Activated CD4-positive, alpha-beta memory T cell treated with anti-CD3 and anti-CD28 coated beads, Interleukin-2, amount 10 ng/mL, durations not matched to agents 7 days and 5 days (primary cell): ENCODE data around the gene PUM1. TPM values are rescaled to one million over a fixed set of nuclear protein-coding genes. Genes with fewer than 3 reads are reported as not detected.
"Not testable (repeated sequence)": the region's sequence is repeated elsewhere in the genome, so short reads cannot be mapped to it uniquely, and the experiment has no call there.

Experiments
- CTCF ChIA-PET: fragments of 350-600 bp; sonication (Branson Sonifier 250); formaldehyde crosslinking; loops from one replicate; lab custom pipeline; 2021; ENCODE audit warnings: antibody characterized with exemption, inconsistent platforms; lab: Charles Lee
- POLR2A ChIA-PET: fragments of 350-600 bp; sonication (Branson Sonifier 250); formaldehyde crosslinking; loops from one replicate; lab custom pipeline; 2021; ENCODE audit warnings: antibody characterized with exemption; lab: Charles Lee
- DNase-seq: peaks from one replicate; pipeline ENCODE4 v3.0.0-alpha.2; 2020
- H3K27ac Mint-ChIP-seq: one replicate; pipeline ENCODE4 v1.8.0; 2021; ENCODE audit warnings: mild to moderate bottlenecking, mixed read lengths
- H3K27me3 Mint-ChIP-seq: one replicate; pipeline ENCODE4 v1.8.0; 2021; ENCODE audit warnings: mixed read lengths
- H3K36me3 Mint-ChIP-seq: one replicate; pipeline ENCODE4 v1.8.0; 2021; ENCODE audit warnings: low read depth, mixed read lengths
- H3K4me1 Mint-ChIP-seq: one replicate; pipeline ENCODE4 v1.8.0; 2021; ENCODE audit warnings: mixed read lengths
- H3K4me3 Mint-ChIP-seq: one replicate; pipeline ENCODE4 v1.8.0; 2021; ENCODE audit warnings: mild to moderate bottlenecking, mixed read lengths
- H3K9me3 Mint-ChIP-seq: one replicate; pipeline ENCODE4 v1.8.0; 2021; ENCODE audit warnings: mixed read lengths
- total RNA-seq, 2 experiments: library from RNA; stranded (reverse); gene quantifications; one replicate each; pipeline ENCODE4 v1.2.3, GENCODE V29; 2021

The PUM1 gene
- total RNA-seq, 2 experiments from 2014 or later, result 86.8 to 87.4 TPM

GRCh38 chr1:31062162-31062866 lies 3.2 kb downstream of the PUM1 start:
- H3K27me3 Mint-ChIP-seq, H3K9me3 Mint-ChIP-seq, POLR2A ChIA-PET, DNase-seq: not testable (repeated sequence)
- peaks cover 46% of the 10 kb centered on the region for H3K36me3 Mint-ChIP-seq
- peaks cover 47% of the 10 kb centered on the region for H3K4me1 Mint-ChIP-seq
- H3K27ac Mint-ChIP-seq, result peak overlapping the region; percentile 7
- H3K4me3 Mint-ChIP-seq, result peak overlapping the region; percentile 96
- CTCF ChIA-PET, result interaction anchor here (0.7 kb wide), 1 partner anchor 1880 kb away, joined by 3 read pairs; the partner anchor contains the start of gene SRSF4

GRCh38 chr1:31058012-31058411 lies 7.5 kb downstream of the PUM1 start:
- POLR2A ChIA-PET, result no interaction called here
- Mint-ChIP-seq H3K9me3 (no peaks in the 10 kb centered on the region), H3K4me1 (peaks cover 58% of the 10 kb centered on the region), H3K4me3 (peak overlapping the region; percentile 12), H3K27ac (peak overlapping the region; percentile 55), H3K27me3 (no peaks in the 10 kb centered on the region), H3K36me3 (peaks cover 55% of the 10 kb centered on the region)
- CTCF ChIA-PET, result no interaction called here
- DNase-seq, result no peak

- Mint-ChIP-seq H3K4me1 (peaks cover 47% of the 10 kb centered on the region), H3K27ac (no peak overlapping the region), H3K27me3 (no peaks in the 10 kb centered on the region), H3K4me3 (no peak overlapping the region), H3K9me3 (no peaks in the 10 kb centered on the region), H3K36me3 (peaks cover 57% of the 10 kb centered on the region)
- ChIA-PET POLR2A (interaction anchor here (1.0 to 1.1 kb wide), 2 partner anchors 9 to 49 kb away, joined by 3 to 4 read pairs; no protein-coding TSS in a partner anchor), CTCF (no interaction called here)
- no peak for DNase-seq
These were observed 9.6 kb downstream of the PUM1 start for GRCh38 chr1:31055953-31056352.

GRCh38 chr1:31055501-31055900 lies 10.0 kb downstream of the PUM1 start:
- Mint-ChIP-seq H3K36me3 (peaks cover 60% of the 10 kb centered on the region), H3K4me3 (no peak overlapping the region), H3K27me3 (no peaks in the 10 kb centered on the region), H3K27ac (no peak overlapping the region), H3K9me3 (no peaks in the 10 kb centered on the region), H3K4me1 (peaks cover 48% of the 10 kb centered on the region)
- DNase-seq, result no peak
- ChIA-PET CTCF (no interaction called here), POLR2A (interaction anchor here (1.0 kb wide), 1 partner anchor 9 kb away, joined by 4 read pairs; no protein-coding TSS in a partner anchor)

GRCh38 chr1:31054958-31055481 lies 10.5 kb downstream of the PUM1 start:
- H3K9me3 Mint-ChIP-seq, result no peaks in the 10 kb centered on the region
- H3K4me1 Mint-ChIP-seq, result peaks cover 49% of the 10 kb centered on the region
- H3K27me3 Mint-ChIP-seq, result no peaks in the 10 kb centered on the region
- peak overlapping the region; percentile 24 for H3K27ac Mint-ChIP-seq
- CTCF ChIA-PET, result interaction anchor here (0.7 kb wide), 1 partner anchor 143 kb away, joined by 3 read pairs; no protein-coding TSS in a partner anchor
- POLR2A ChIA-PET, result interaction anchor here (1.0 kb wide), 1 partner anchor 10 kb away, joined by 4 read pairs; no protein-coding TSS in a partner anchor
- no peak overlapping the region for H3K4me3 Mint-ChIP-seq
- peaks cover 60% of the 10 kb centered on the region for H3K36me3 Mint-ChIP-seq
- DNase-seq, result no peak

- no peaks in the 10 kb centered on the region for H3K9me3 Mint-ChIP-seq
- peaks cover 48% of the 10 kb centered on the region for H3K4me1 Mint-ChIP-seq
- peak overlapping the region; percentile 24 for H3K27ac Mint-ChIP-seq
- ChIA-PET CTCF (interaction anchor here (0.7 kb wide), 1 partner anchor 142 kb away, joined by 3 read pairs; no protein-coding TSS in a partner anchor), POLR2A (interaction anchor here (1.7 kb wide), 1 partner anchor 10 kb away, joined by 9 read pairs; the partner anchor contains the start of gene PUM1)
- peaks cover 57% of the 10 kb centered on the region for H3K36me3 Mint-ChIP-seq
- H3K4me3 Mint-ChIP-seq, result no peak overlapping the region
- DNase-seq, result no peak
- H3K27me3 Mint-ChIP-seq, result no peaks in the 10 kb centered on the region
These were observed 11.2 kb downstream of the PUM1 start for GRCh38 chr1:31054349-31054748.

- H3K4me3 Mint-ChIP-seq, CTCF ChIA-PET, H3K27ac Mint-ChIP-seq, H3K9me3 Mint-ChIP-seq, H3K27me3 Mint-ChIP-seq, POLR2A ChIA-PET, DNase-seq: not testable (repeated sequence)
- Mint-ChIP-seq H3K36me3 (peaks cover 46% of the 10 kb centered on the region), H3K4me1 (peaks cover 34% of the 10 kb centered on the region)
These were observed 12.9 kb downstream of the PUM1 start for GRCh38 chr1:31052613-31053012.

GRCh38 chr1:31051611-31052010 lies 13.9 kb downstream of the PUM1 start:
- H3K9me3 Mint-ChIP-seq, result no peaks in the 10 kb centered on the region
- CTCF ChIA-PET, result no interaction called here
- POLR2A ChIA-PET, result interaction anchor here (1.6 kb wide), 1 partner anchor 13 kb away, joined by 7 read pairs; the partner anchor contains the start of gene PUM1
- no peaks in the 10 kb centered on the region for H3K27me3 Mint-ChIP-seq
- H3K27ac Mint-ChIP-seq, result no peak overlapping the region
- DNase-seq, result no peak
- H3K4me1 Mint-ChIP-seq, result peaks cover 40% of the 10 kb centered on the region
- H3K4me3 Mint-ChIP-seq, result no peak overlapping the region
- peaks cover 53% of the 10 kb centered on the region for H3K36me3 Mint-ChIP-seq

GRCh38 chr1:31047507-31047906 lies 18.0 kb downstream of the PUM1 start:
- H3K4me3 Mint-ChIP-seq, CTCF ChIA-PET, H3K9me3 Mint-ChIP-seq, POLR2A ChIA-PET, H3K27ac Mint-ChIP-seq, H3K27me3 Mint-ChIP-seq, DNase-seq: not testable (repeated sequence)
- H3K4me1 Mint-ChIP-seq, result peaks cover 21% of the 10 kb centered on the region
- peaks cover 48% of the 10 kb centered on the region for H3K36me3 Mint-ChIP-seq

- Mint-ChIP-seq H3K27ac (no peak overlapping the region), H3K4me3 (no peak overlapping the region), H3K9me3 (peaks cover 3% of the 10 kb centered on the region), H3K36me3 (peaks cover 56% of the 10 kb centered on the region), H3K4me1 (peaks cover 18% of the 10 kb centered on the region), H3K27me3 (no peaks in the 10 kb centered on the region)
- ChIA-PET POLR2A (no interaction called here), CTCF (no interaction called here)
- DNase-seq, result no peak
These were observed 21.9 kb downstream of the PUM1 start for GRCh38 chr1:31043631-31044030.

- H3K27me3 Mint-ChIP-seq, result no peaks in the 10 kb centered on the region
- ChIA-PET CTCF (no interaction called here), POLR2A (no interaction called here)
- no peak overlapping the region for H3K27ac Mint-ChIP-seq
- H3K4me1 Mint-ChIP-seq, result peaks cover 24% of the 10 kb centered on the region
- peaks cover 3% of the 10 kb centered on the region for H3K9me3 Mint-ChIP-seq
- H3K36me3 Mint-ChIP-seq, result peaks cover 56% of the 10 kb centered on the region
- no peak for DNase-seq
- H3K4me3 Mint-ChIP-seq, result no peak overlapping the region
These were observed 22.9 kb downstream of the PUM1 start for GRCh38 chr1:31042656-31043055.

GRCh38 chr1:31041529-31041928 lies 24.0 kb downstream of the PUM1 start:
- no peaks in the 10 kb centered on the region for H3K27me3 Mint-ChIP-seq
- H3K4me3 Mint-ChIP-seq, result no peak overlapping the region
- ChIA-PET POLR2A (no interaction called here), CTCF (no interaction called here)
- H3K4me1 Mint-ChIP-seq, result peaks cover 27% of the 10 kb centered on the region
- H3K36me3 Mint-ChIP-seq, result peaks cover 51% of the 10 kb centered on the region
- H3K27ac Mint-ChIP-seq, result no peak overlapping the region
- DNase-seq, result no peak
- H3K9me3 Mint-ChIP-seq, result peaks cover 3% of the 10 kb centered on the region

- POLR2A ChIA-PET, result interaction anchor here (0.7 to 0.9 kb wide), 2 partner anchors 17 to 72 kb away, joined by 3 to 5 read pairs; no protein-coding TSS in a partner anchor
- peaks cover 46% of the 10 kb centered on the region for H3K36me3 Mint-ChIP-seq
These were observed 25.5 kb downstream of the PUM1 start for GRCh38 chr1:31040038-31040437.

More at GRCh38 chr1:31040038-31040437, 25.5 kb downstream of the PUM1 start:
- no peak for DNase-seq
- Mint-ChIP-seq H3K27me3 (no peaks in the 10 kb centered on the region), H3K27ac (no peak overlapping the region), H3K4me1 (peaks cover 33% of the 10 kb centered on the region), H3K9me3 (peaks cover 3% of the 10 kb centered on the region), H3K4me3 (no peak overlapping the region)
- CTCF ChIA-PET, result no interaction called here
